BLaER1 treated with 17β-estradiol and CSF1 and Interleukin-3, amounts not matched to agents 10 nM and 100 nM (cell line): ENCODE data around the gene PHLDA2.
A peak's percentile ranks its signal among the peaks of the same experiment; 100 is the strongest.
"Not testable (repeated sequence)": the region's sequence is repeated elsewhere in the genome, so short reads cannot be mapped to it uniquely, and the experiment has no call there.

Experiments used
- H3K27ac ChIP-seq, 11 experiments: shearing (Covaris generic); formaldehyde crosslinking; 2 replicates each; pipeline ENCODE4 v1.8.1; 2022
- H3K27me3 ChIP-seq, 11 experiments: shearing (Covaris generic); formaldehyde crosslinking; 2 replicates each; pipeline ENCODE4 v1.8.1; 2022
- H3K36me3 ChIP-seq, 11 experiments: shearing (Covaris generic); formaldehyde crosslinking; 2 replicates each; pipeline ENCODE4 v1.8.1; 2022
- H3K4me1 ChIP-seq, 10 experiments: shearing (Covaris generic); formaldehyde crosslinking; 2 replicates each; pipeline ENCODE4 v1.8.1; 2022
- H3K4me2 ChIP-seq, 11 experiments: shearing (Covaris generic); formaldehyde crosslinking; 2 replicates each; pipeline ENCODE4 v1.8.1; 2022
- H3K4me3 ChIP-seq, 10 experiments: shearing (Covaris generic); formaldehyde crosslinking; 2 replicates each; pipeline ENCODE4 v1.8.1; 2022
- H3K9ac ChIP-seq, 11 experiments: shearing (Covaris generic); formaldehyde crosslinking; 2 replicates each; pipeline ENCODE4 v1.8.1; 2022
- H3K9me3 ChIP-seq, 11 experiments: shearing (Covaris generic); formaldehyde crosslinking; replicated peaks in 1 of 11; 2 replicates each; pipeline ENCODE4 v1.8.1; 2022
- H4K20me1 ChIP-seq, 11 experiments: shearing (Covaris generic); formaldehyde crosslinking; 2 replicates each; pipeline ENCODE4 v1.8.1; 2022
- Cebpa-rat ChIP-seq, 11 experiments: shearing (Covaris generic); IDR thresholded peaks; 2 replicates each; pipeline ENCODE4 v1.8.1; 2022

PHLDA2 gene

GRCh38 chr11:2942447-2942846 is 13.2 kb upstream of the PHLDA2 start:
- H3K4me1 ChIP-seq, result peaks cover 34 to 64% (median 52%) of the 10 kb centered on the region in 10 experiments
- H3K27ac ChIP-seq, result no peak overlapping the region
- no peak overlapping the region for H3K4me3 ChIP-seq
- peaks cover 22 to 31% (median 29%) of the 10 kb centered on the region in 11 experiments for H3K9me3 ChIP-seq
- H3K36me3 ChIP-seq, result peaks cover 16 to 51% (median 35%) of the 10 kb centered on the region in 11 experiments
- H3K27me3 ChIP-seq, result no peaks in the 10 kb centered on the region
- H3K4me2 ChIP-seq, result no peak overlapping the region
- H4K20me1 ChIP-seq, result peaks cover 34 to 61% (median 47%) of the 10 kb centered on the region in 11 experiments; a peak in 21 of 22 replicates
- H3K9ac ChIP-seq, result no peak overlapping the region
- TF ChIP-seq Cebpa-rat (IDR thresholded peaks at IDR 0.05), result no peak

- no peak overlapping the region for H3K4me3 ChIP-seq
These were observed 12.0 kb upstream of the PHLDA2 start for GRCh38 chr11:2940921-2941821.

GRCh38 chr11:2940147-2940920 is 11.1 kb upstream of the PHLDA2 start:
- Histone ChIP-seq H3K4me1 (peaks cover 13 to 43% (median 31%) of the 10 kb centered on the region in 10 experiments; a peak in 19 of 20 replicates), H4K20me1 (peaks cover 13 to 39% (median 26%) of the 10 kb centered on the region in 11 experiments; a peak in 19 of 22 replicates), H3K27me3 (no peaks in the 10 kb centered on the region), H3K4me3 (no peak overlapping the region), H3K36me3 (peaks cover 10 to 34% (median 22%) of the 10 kb centered on the region in 11 experiments), H3K9ac (peak overlapping the region in 3 of 11 experiments; percentile 9 to 54 (median 34); a peak in 3 of 22 replicates), H3K9me3 (peaks cover 30 to 41% (median 35%) of the 10 kb centered on the region in 11 experiments), H3K27ac (peak overlapping the region in 7 of 11 experiments; percentile 6 to 82 (median 54); a peak in 12 of 22 replicates), H3K4me2 (peak overlapping the region in 7 of 11 experiments; percentile 7 to 59 (median 49); a peak in 12 of 22 replicates)
- TF ChIP-seq Cebpa-rat (IDR thresholded peaks at IDR 0.05), result no peak

More at GRCh38 chr11:2940921-2941821, 12.0 kb upstream of the PHLDA2 start:
- Histone ChIP-seq H3K27ac (peak overlapping the region in 5 of 11 experiments; percentile 6 to 82 (median 32); a peak in 8 of 22 replicates), H3K9me3 (peaks cover 30 to 41% (median 35%) of the 10 kb centered on the region in 11 experiments), H3K4me2 (peak overlapping the region in 7 of 11 experiments; percentile 7 to 59 (median 49); a peak in 12 of 22 replicates), H3K9ac (peak overlapping the region in 1 of 11 experiments; percentile 54; a peak in 2 of 22 replicates), H3K27me3 (no peaks in the 10 kb centered on the region), H4K20me1 (peaks cover 21 to 48% (median 34%) of the 10 kb centered on the region in 11 experiments; a peak in 20 of 22 replicates), H3K4me1 (peaks cover 21 to 52% (median 39%) of the 10 kb centered on the region in 10 experiments), H3K36me3 (peaks cover 10 to 39% (median 23%) of the 10 kb centered on the region in 11 experiments)
- TF ChIP-seq Cebpa-rat (IDR thresholded peaks at IDR 0.05), result no peak

GRCh38 chr11:2938458-2939418 is 9.5 kb upstream of the PHLDA2 start:
- peak overlapping the region in 1 of 10 experiments; percentile 25; a peak in 1 of 20 replicates for H3K4me3 ChIP-seq
- H3K27me3 ChIP-seq, H3K27ac ChIP-seq, H3K9ac ChIP-seq, H3K4me2 ChIP-seq: not testable (repeated sequence)
- H3K4me1 ChIP-seq, result peaks cover 18 to 38% (median 25%) of the 10 kb centered on the region in 10 experiments
- peaks cover 0 to 18% (median 6%) of the 10 kb centered on the region in 11 experiments; a peak in 17 of 22 replicates for H3K36me3 ChIP-seq
- H4K20me1 ChIP-seq, result peaks cover 0 to 23% (median 10%) of the 10 kb centered on the region in 11 experiments; a peak in 15 of 22 replicates
- H3K9me3 ChIP-seq, result peaks cover 30 to 41% (median 35%) of the 10 kb centered on the region in 11 experiments

- not testable (repeated sequence) for H3K9ac ChIP-seq, H3K27me3 ChIP-seq, H3K4me3 ChIP-seq, H3K4me2 ChIP-seq, H3K27ac ChIP-seq
- H3K4me1 ChIP-seq, result peaks cover 26 to 38% (median 30%) of the 10 kb centered on the region in 10 experiments
- peaks cover 30 to 41% (median 35%) of the 10 kb centered on the region in 11 experiments for H3K9me3 ChIP-seq
- peaks cover 0 to 15% (median under 1%) of the 10 kb centered on the region in 11 experiments; a peak in 10 of 22 replicates for H4K20me1 ChIP-seq
- peaks cover 0 to 12% (median 0%) of the 10 kb centered on the region in 11 experiments; a peak in 3 of 22 replicates for H3K36me3 ChIP-seq
These were observed 8.6 kb upstream of the PHLDA2 start for GRCh38 chr11:2937641-2938457.

- peaks cover 0 to 7% (median 0%) of the 10 kb centered on the region in 11 experiments; a peak in 3 of 22 replicates for H3K36me3 ChIP-seq
- no peak overlapping the region for H3K4me3 ChIP-seq
- H3K9ac ChIP-seq, result no peak overlapping the region
- H3K4me1 ChIP-seq, result peaks cover 33 to 45% (median 42%) of the 10 kb centered on the region in 10 experiments
- H3K27me3 ChIP-seq, result peaks cover 1 to 32% (median 22%) of the 10 kb centered on the region in 11 experiments; a peak in 21 of 22 replicates
- peaks cover 0 to 14% (median 1%) of the 10 kb centered on the region in 11 experiments; a peak in 9 of 22 replicates for H4K20me1 ChIP-seq
- H3K4me2 ChIP-seq, result peak overlapping the region in 5 of 11 experiments; percentile 13 to 69 (median 60); a peak in 7 of 22 replicates
- no peak for TF ChIP-seq Cebpa-rat (IDR thresholded peaks at IDR 0.05)
- H3K9me3 ChIP-seq, result peaks cover 26 to 34% (median 30%) of the 10 kb centered on the region in 11 experiments
- no peak overlapping the region for H3K27ac ChIP-seq
These were observed 5.5 kb upstream of the PHLDA2 start for GRCh38 chr11:2934611-2935239.
